SK-N-MC (cell line): ENCODE data around the gene HSPBAP1.
"Not testable (repeated sequence)": the region's sequence is repeated elsewhere in the genome, so short reads cannot be mapped to it uniquely, and the experiment has no call there.

Experiments used
- EZH2 ChIP-seq: fragments of 200-600 bp; sonication (generic); IDR thresholded peaks from one replicate; pipeline ENCODE4 v1.6.1; 2017; ENCODE audit warnings: antibody characterized with exemption
- FOXP2 ChIP-seq: optimal IDR thresholded peaks from 2 replicates; pipeline ENCODE3; 2011; ENCODE audit warnings: mild to moderate bottlenecking, moderate library complexity; ENCODE audit not compliant: insufficient read depth; ENCODE audit errors: extremely low read length, control extremely low read depth
- POLR2AphosphoS5 ChIP-seq: IDR thresholded peaks from 2 replicates; pipeline ENCODE4 v1.6.1; 2012; ENCODE audit warnings: mild to moderate bottlenecking, low read depth, low read length, borderline replicate concordance

DNA sequence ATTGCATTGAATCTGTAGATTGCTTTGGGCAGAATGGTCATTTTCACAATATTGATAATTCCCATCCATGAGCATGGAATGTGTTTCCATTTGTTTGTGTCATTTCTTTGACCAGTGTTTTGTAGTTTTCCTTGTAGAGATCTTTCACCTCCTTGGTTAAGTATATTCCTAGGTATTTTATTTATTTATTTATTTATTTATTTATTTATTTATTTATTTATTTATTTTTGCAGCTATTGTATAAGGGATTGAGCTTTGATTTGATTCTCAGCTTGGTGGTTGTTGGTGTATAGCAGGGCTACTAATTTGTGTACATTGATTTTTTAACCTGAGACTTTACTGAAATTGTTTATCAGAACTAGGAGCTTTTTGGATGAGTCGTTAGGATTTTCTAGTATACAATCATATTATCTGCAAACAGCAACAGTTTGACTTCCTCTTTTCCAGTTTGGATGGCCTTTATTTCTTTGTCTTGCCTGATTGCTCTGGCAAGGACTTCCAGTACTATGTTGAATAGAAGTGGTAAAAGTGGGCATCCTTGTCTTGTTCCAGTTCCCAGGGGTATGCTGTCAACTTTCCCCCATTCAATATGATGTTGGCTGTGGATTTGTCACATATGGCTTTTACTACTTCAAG, 82.9 kb downstream of the HSPBAP1 start:
- TF ChIP-seq EZH2, POLR2AphosphoS5, FOXP2: not testable (repeated sequence)
